ENCODE data around the gene AADACL4. TPM values are rescaled to one million over a fixed set of nuclear protein-coding genes. Genes with fewer than 3 reads are reported as not detected.

Gene AADACL4
- total RNA-seq, 5 donors from 2014 or later (not counting 1 experiment from before 2014, with no cell fraction given), result not detected

DNA sequence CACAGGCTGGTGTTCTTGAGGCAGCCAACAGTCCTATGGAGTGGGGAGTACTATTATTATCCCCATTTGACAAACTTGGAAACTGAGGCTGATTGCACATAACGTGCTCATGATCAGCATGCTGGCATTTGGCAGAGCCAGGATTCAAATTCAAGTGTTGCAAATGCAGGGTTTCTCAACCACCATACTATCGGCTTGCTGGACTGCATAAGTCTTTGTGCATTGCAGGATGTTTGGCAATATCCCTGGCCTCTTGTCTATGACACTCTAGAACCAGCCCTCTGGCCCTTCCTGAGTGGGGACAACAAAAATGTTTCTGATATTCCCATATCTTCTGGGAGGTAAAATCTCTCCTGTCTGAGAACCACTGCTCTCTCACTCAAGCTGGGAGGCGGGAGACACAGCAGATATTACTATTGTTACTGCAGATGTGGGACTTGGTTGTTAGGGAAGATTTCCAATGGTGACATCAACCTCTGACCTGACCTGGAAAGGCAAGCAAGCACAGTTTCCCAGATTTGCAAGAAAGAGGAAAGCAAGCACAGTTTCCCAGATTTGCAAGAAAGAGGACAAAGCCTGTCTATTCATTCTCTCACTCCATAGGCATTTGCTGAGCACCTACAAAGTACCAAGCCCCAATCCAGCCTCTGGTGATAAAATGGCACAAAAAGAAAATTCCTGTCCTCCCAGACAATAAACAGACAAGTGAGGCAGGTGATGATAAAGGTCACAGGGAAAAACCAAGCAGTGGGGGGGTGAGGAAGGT, 71.0 kb downstream of the AADACL4 start:
- Histone ChIP-seq H3K27me3 (replicated peaks in 1 of 2; ENCODE audit: control insufficient read depth in 2 of 2, extremely low read depth in 1 of 2, insufficient read depth in 2 of 2, low read length in 1 of 2) (peaks cover 0 to 19% of the 10 kb centered on the region in 2 experiments), H3K4me3 (ENCODE audit: control insufficient read depth in 1 of 2, extremely low read depth in 1 of 2, low read length in 1 of 2) (no peak overlapping the region), H3K9me3 (no peaks in the 10 kb centered on the region), H3K27ac (ENCODE audit: low read length) (no peak overlapping the region), H3K36me3 (ENCODE audit: control insufficient read depth in 2 of 2, extremely low read depth in 1 of 2, insufficient read depth in 1 of 2, low read length in 1 of 2) (no peaks in the 10 kb centered on the region), H3K4me1 (ENCODE audit: control insufficient read depth in 1 of 2, extremely low read depth in 1 of 2, insufficient read depth in 2 of 2, low read length in 2 of 2) (no peaks in the 10 kb centered on the region)
- ChIA-PET POLR2A (no interaction called here), CTCF (no interaction called here)
- Mint-ChIP-seq H3K27ac (no peak overlapping the region), H3K36me3 (no peaks in the 10 kb centered on the region), H3K4me1 (no peaks in the 10 kb centered on the region), H3K4me3 (no peak overlapping the region), H3K9me3 (no peaks in the 10 kb centered on the region), H3K27me3 (peaks cover 37 to 53% of the 10 kb centered on the region in 2 donors)
- ATAC-seq (replicated peaks in 1 of 4) (no peak), DNase-seq (no peak)
- WGBS (ENCODE audit: insufficient coverage), result 44% methylated on average over 2 of the region's 3 CpGs

DNA sequence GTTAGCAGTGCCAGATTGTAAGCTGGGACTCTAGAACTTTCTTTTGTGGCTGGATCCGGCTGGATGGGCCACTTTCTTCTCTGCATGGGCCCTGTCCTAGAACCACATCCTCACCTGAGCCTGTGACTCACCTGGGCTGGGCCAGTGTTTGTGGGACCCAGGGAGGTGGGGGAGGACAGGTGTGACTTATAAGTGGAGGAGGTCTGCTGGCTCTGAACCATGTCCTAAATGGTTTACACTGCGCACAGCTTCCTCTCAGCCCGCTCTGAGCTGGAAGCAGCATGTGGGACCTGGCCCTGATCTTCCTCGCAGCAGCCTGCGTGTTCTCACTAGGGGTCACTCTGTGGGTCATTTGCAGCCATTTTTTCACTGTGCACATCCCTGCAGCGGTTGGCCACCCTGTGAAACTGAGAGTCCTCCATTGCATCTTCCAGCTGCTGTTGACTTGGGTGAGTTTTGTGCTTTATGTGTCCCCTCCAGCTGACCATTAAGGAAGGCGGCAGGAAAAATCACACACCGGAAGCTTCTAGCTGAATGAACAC, 72.1 kb downstream of the AADACL4 start, which contains the start of gene AADACL3:
Gene AADACL3 (plus strand): TSS at position 215 of the 542 bp plus-strand sequence. CDS start 67 bp downstream, at position 282.
- WGBS (ENCODE audit: insufficient coverage), result 81% methylated on average over 7 of the region's 8 CpGs
- Mint-ChIP-seq H3K27ac (no peak within 1 kb of the TSS), H3K4me1 (no peaks in the 10 kb centered on the region), H3K27me3 (peaks cover 37 to 50% of the 10 kb centered on the region in 2 donors), H3K36me3 (no peaks in the 10 kb centered on the region), H3K9me3 (no peaks in the 10 kb centered on the region), H3K4me3 (no peak within 1 kb of the TSS)
- no peaks in the 10 kb centered on the region for H3K9me3 ChIP-seq
- H3K36me3 ChIP-seq (ENCODE audit: control insufficient read depth in 2 of 2, extremely low read depth in 1 of 2, insufficient read depth in 1 of 2, low read length in 1 of 2), result no peaks in the 10 kb centered on the region
- ATAC-seq (replicated peaks in 1 of 4) (no peak), DNase-seq (no peak)
- ChIA-PET POLR2A (no interaction called here), CTCF (no interaction called here)
- H3K27ac ChIP-seq (ENCODE audit: low read length), result no peak within 1 kb of the TSS
- H3K4me3 ChIP-seq (ENCODE audit: control insufficient read depth in 1 of 2, extremely low read depth in 1 of 2, low read length in 1 of 2), result no peak within 1 kb of the TSS
- H3K4me1 ChIP-seq (ENCODE audit: control insufficient read depth in 1 of 2, extremely low read depth in 1 of 2, insufficient read depth in 2 of 2, low read length in 2 of 2), result no peaks in the 10 kb centered on the region
- H3K27me3 ChIP-seq (replicated peaks in 1 of 2; ENCODE audit: control insufficient read depth in 2 of 2, extremely low read depth in 1 of 2, insufficient read depth in 2 of 2, low read length in 1 of 2), result peaks cover 0 to 19% of the 10 kb centered on the region in 2 experiments

Other genes with a start within 250 kb of the AADACL4 start
- 100 to 1,000 TPM in 1 of 5 donors, 10 to 100 TPM in 4; 56.4 to 107 (median 90.8) TPM for gene DHRS3, start 25.9 kb upstream of the AADACL4 start, total RNA-seq
- gene AADACL3, start 72.0 kb downstream of the AADACL4 start, total RNA-seq, result not detected
- not detected for gene CFAP107, start 102.1 kb downstream of the AADACL4 start, total RNA-seq
- not detected for gene PRAMEF12, start 129.7 kb downstream of the AADACL4 start, total RNA-seq
- not detected for gene PRAMEF1, start 147.3 kb downstream of the AADACL4 start, total RNA-seq
- gene PRAMEF11, start 187.3 kb downstream of the AADACL4 start, total RNA-seq, result not detected
- not detected for gene HNRNPCL1, start 204.6 kb downstream of the AADACL4 start, total RNA-seq
- gene PRAMEF2, start 213.0 kb downstream of the AADACL4 start, total RNA-seq, result not detected
- not detected for gene PRAMEF4, start 242.1 kb downstream of the AADACL4 start, total RNA-seq

All from T-cell (primary cell).